H9 (cell line): ENCODE data around the gene ATAT1. TPM values are rescaled to one million over a fixed set of nuclear protein-coding genes. Genes with fewer than 3 reads are reported as not detected.

Source experiments
- DNase-seq: peaks from one replicate; pipeline ENCODE4 v3.0.0-alpha.2; 2017
- H2AFZ ChIP-seq: one replicate; pipeline ENCODE4 v1.6.1; 2013; ENCODE audit warnings: mild to moderate bottlenecking, low read length, control low read depth, moderate library complexity
- H2AK5ac ChIP-seq: 2 replicates; pipeline ENCODE4 v1.6.1; 2013; ENCODE audit warnings: low read length, control low read depth, mixed read lengths; ENCODE audit not compliant: insufficient read length
- H2BK120ac ChIP-seq: one replicate; pipeline ENCODE4 v1.6.1; 2013; ENCODE audit warnings: low read depth, mild to moderate bottlenecking, low read length, control low read depth, inconsistent platforms; ENCODE audit not compliant: poor library complexity, severe bottlenecking
- H2BK12ac ChIP-seq: 2 replicates; pipeline ENCODE4 v1.6.1; 2013; ENCODE audit warnings: low read length, control low read depth, mixed read lengths, low read depth; ENCODE audit not compliant: insufficient read length
- H2BK15ac ChIP-seq: 2 replicates; pipeline ENCODE4 v1.6.1; 2013; ENCODE audit warnings: low read depth, low read length, control low read depth
- H2BK20ac ChIP-seq: one replicate; pipeline ENCODE4 v1.6.1; 2013; ENCODE audit warnings: low read depth, mild to moderate bottlenecking, low read length, control low read depth, inconsistent platforms; ENCODE audit not compliant: poor library complexity, severe bottlenecking
- H2BK5ac ChIP-seq: 2 replicates; pipeline ENCODE4 v1.6.1; 2013; ENCODE audit warnings: low read length, control low read depth, mixed read lengths; ENCODE audit not compliant: insufficient read length
- H3K14ac ChIP-seq: 2 replicates; pipeline ENCODE4 v1.6.1; 2013; ENCODE audit warnings: low read length, control low read depth; ENCODE audit not compliant: insufficient read depth
- H3K18ac ChIP-seq: 2 replicates; pipeline ENCODE4 v1.6.1; 2013; ENCODE audit warnings: low read depth, mild to moderate bottlenecking, mixed read lengths, low read length, control low read depth; ENCODE audit not compliant: insufficient read length
- H3K23ac ChIP-seq: 2 replicates; pipeline ENCODE4 v1.6.1; 2013; ENCODE audit warnings: low read length, control low read depth, mixed read lengths, low read depth; ENCODE audit not compliant: insufficient read length
- H3K23me2 ChIP-seq: 2 replicates; pipeline ENCODE4 v1.6.1; 2013; ENCODE audit warnings: low read depth, mild to moderate bottlenecking, mixed read lengths, low read length, control low read depth; ENCODE audit not compliant: insufficient read length, poor library complexity, severe bottlenecking
- H3K27ac ChIP-seq: 2 replicates; pipeline ENCODE4 v1.5.1; 2013; ENCODE audit warnings: low read length, control low read depth, mixed read lengths, low read depth; ENCODE audit not compliant: insufficient read length
- H3K27me3 ChIP-seq: 2 replicates; pipeline ENCODE4 v1.6.1; 2013; ENCODE audit warnings: low read length, control low read depth, inconsistent platforms; ENCODE audit not compliant: insufficient read depth
- H3K4ac ChIP-seq: 2 replicates; pipeline ENCODE4 v1.6.1; 2013; ENCODE audit warnings: low read depth, mild to moderate bottlenecking, control low read depth, inconsistent platforms, low read length, moderate library complexity
- H3K4me1 ChIP-seq: 2 replicates; pipeline ENCODE4 v1.6.1; 2013; ENCODE audit warnings: low read length, control low read depth, inconsistent platforms; ENCODE audit not compliant: insufficient read depth
- H3K4me2 ChIP-seq: 2 replicates; pipeline ENCODE4 v1.6.1; 2013; ENCODE audit warnings: low read length, control low read depth, mixed read lengths; ENCODE audit not compliant: insufficient read length, insufficient read depth
- H3K56ac ChIP-seq: 2 replicates; pipeline ENCODE4 v1.6.1; 2013; ENCODE audit warnings: low read depth, mild to moderate bottlenecking, mixed read lengths, low read length, control low read depth; ENCODE audit not compliant: insufficient read length
- H3K79me1 ChIP-seq: 2 replicates; pipeline ENCODE4 v1.6.1; 2013; ENCODE audit warnings: low read depth, mild to moderate bottlenecking, moderate library complexity, low read length, control low read depth, inconsistent platforms; ENCODE audit not compliant: insufficient read depth, poor library complexity, severe bottlenecking
- H3K79me2 ChIP-seq: 2 replicates; pipeline ENCODE4 v1.6.1; 2013; ENCODE audit warnings: low read length, control low read depth, inconsistent platforms; ENCODE audit not compliant: insufficient read depth
- H3K9ac ChIP-seq: 2 replicates; pipeline ENCODE4 v1.6.1; 2013; ENCODE audit warnings: low read length, control low read depth, mixed read lengths; ENCODE audit not compliant: insufficient read length; ENCODE audit errors: extremely low read depth
- H3K9me3 ChIP-seq: one replicate; pipeline ENCODE4 v1.6.1; 2013; ENCODE audit warnings: low read depth, low read length, inconsistent platforms; ENCODE audit not compliant: control insufficient read depth
- H3T11ph ChIP-seq: one replicate; pipeline ENCODE4 v1.6.1; 2013; ENCODE audit warnings: mild to moderate bottlenecking, low read length, control low read depth, inconsistent platforms
- H4K20me1 ChIP-seq: one replicate; pipeline ENCODE4 v1.6.1; 2013; ENCODE audit not compliant: control insufficient read depth, insufficient read length, insufficient read depth
- H4K5ac ChIP-seq: 2 replicates; pipeline ENCODE4 v1.6.1; 2013; ENCODE audit warnings: low read depth, mild to moderate bottlenecking, mixed read lengths, low read length, control low read depth; ENCODE audit not compliant: insufficient read length
- H4K8ac ChIP-seq: replicated peaks from 2 replicates; pipeline ENCODE4 v1.6.1; 2013; ENCODE audit warnings: low read length, control low read depth, mixed read lengths, low read depth; ENCODE audit not compliant: insufficient read length
- H4K91ac ChIP-seq: 2 replicates; pipeline ENCODE4 v1.6.1; 2013; ENCODE audit warnings: low read depth, mild to moderate bottlenecking, moderate library complexity, mixed read lengths, low read length, control low read depth; ENCODE audit not compliant: insufficient read length
- H3K27ac Mint-ChIP-seq, 3 experiments: 2 replicates in 2 of 3; 3 replicates in 1 of 3; pipeline ENCODE4 v1.8.0; 2020 to 2021; ENCODE audit warnings: mixed read lengths in 3 of 3, mild to moderate bottlenecking in 1 of 3, moderate library complexity in 1 of 3
- H3K27me3 Mint-ChIP-seq: 2 replicates; pipeline ENCODE4 v1.8.0; 2021; ENCODE audit warnings: low read depth, mild to moderate bottlenecking, moderate library complexity, mixed read lengths
- H3K36me3 Mint-ChIP-seq, 3 experiments: 2 replicates in 2 of 3; 3 replicates in 1 of 3; pipeline ENCODE4 v1.8.0; 2020 to 2021; ENCODE audit warnings: low read depth in 3 of 3, mixed read lengths in 3 of 3; ENCODE audit not compliant: insufficient read depth in 1 of 3
- H3K4me1 Mint-ChIP-seq, 2 experiments: 2 replicates each; pipeline ENCODE4 v1.8.0; 2020; ENCODE audit warnings: mixed read lengths in 2 of 2
- H3K4me3 Mint-ChIP-seq, 2 experiments: 2 replicates in 1 of 2; 3 replicates in 1 of 2; pipeline ENCODE4 v1.8.0; 2020 to 2021; ENCODE audit warnings: mild to moderate bottlenecking in 2 of 2, mixed read lengths in 2 of 2, moderate library complexity in 1 of 2
- H3K9me3 Mint-ChIP-seq, 2 experiments: 2 replicates in 1 of 2; 3 replicates in 1 of 2; pipeline ENCODE4 v1.8.0; 2020; ENCODE audit warnings: mild to moderate bottlenecking in 2 of 2, mixed read lengths in 2 of 2, moderate library complexity in 1 of 2
- CTCF ChIP-seq: fragments of 200-600 bp; sonication (generic); conservative IDR thresholded peaks from 3 replicates; pipeline ENCODE4 v1.8.0; 2021; ENCODE audit warnings: antibody characterized with exemption, mild to moderate bottlenecking
- whole genome bisulfite sequencing: extraction: QIAGEN DNeasy Blood & Tissue Kit; methylation state at CpG from one replicate; pipeline ENCODE4 v1.1.7; 2013; ENCODE audit warnings: missing lambda C conversion rate, low lambda C conversion rate, mixed read lengths; ENCODE audit not compliant: insufficient read length; ENCODE audit errors: extremely low coverage; 5-methylcytosine and 5-hydroxymethylcytosine counted together
- total RNA-seq: library from RNA; stranded (reverse); gene quantifications from 2 replicates; pipeline ENCODE4 v1.2.1, GENCODE V29; 2021

ATAT1 gene
- total RNA-seq, 1 experiment from 2014 or later: 20.1 TPM

GRCh38 chr6:30601815-30602641, 24.6 kb upstream of the ATAT1 start:
- no peak overlapping the region for H3K4me3 Mint-ChIP-seq
- peaks cover 0 to 2% of the 10 kb centered on the region in 2 experiments; a peak in 1 of 4 replicates for H3K4me1 Mint-ChIP-seq
- Histone ChIP-seq H3K4ac (no peak overlapping the region), H3K18ac (no peak overlapping the region), H3K9me3 (no peaks in the 10 kb centered on the region), H3K79me2 (no peaks in the 10 kb centered on the region), H2AFZ (no peak overlapping the region), H3K27ac (no peak overlapping the region), H3K4me2 (no peak overlapping the region), H3K4me1 (no peaks in the 10 kb centered on the region), H3K23ac (no peak overlapping the region), H3K23me2 (no peaks in the 10 kb centered on the region), H4K8ac (no peak overlapping the region), H4K5ac (no peak overlapping the region), H3K27me3 (no peaks in the 10 kb centered on the region), H2BK120ac (no peak overlapping the region), H2BK12ac (no peak overlapping the region), H2BK15ac (no peak overlapping the region), H3K56ac (no peak overlapping the region), H3K9ac (no peak overlapping the region), H2BK5ac (no peak overlapping the region), H2AK5ac (no peak overlapping the region), H3K14ac (no peak overlapping the region; the same call in 1 of the 2 replicates), H3K79me1 (no peaks in the 10 kb centered on the region), H2BK20ac (no peak overlapping the region), H4K91ac (no peak overlapping the region), H4K20me1 (peaks cover 3% of the 10 kb centered on the region), H3T11ph (no peak overlapping the region)
- WGBS: no CpG with 5 or more reads among the region's 39 CpGs
- no peak for DNase-seq
- peaks cover 2% of the 10 kb centered on the region for H3K27me3 Mint-ChIP-seq
- no peak overlapping the region for H3K27ac Mint-ChIP-seq
- H3K36me3 Mint-ChIP-seq: peaks cover 54 to 81% (median 73%) of the 10 kb centered on the region in 3 experiments
- no peaks in the 10 kb centered on the region for H3K9me3 Mint-ChIP-seq
- TF ChIP-seq CTCF: no peak
